Fibroblast of mammary gland (primary cell): ENCODE data around the gene ECT2.
"Not testable (repeated sequence)": the region's sequence is repeated elsewhere in the genome, so short reads cannot be mapped to it uniquely, and the experiment has no call there.

Experiments used
- DNase-seq: peaks from one replicate; pipeline ENCODE4 v3.0.0-alpha.2; 2010; ENCODE audit warnings: low read depth
- H3K4me3 ChIP-seq: 2 replicates; pipeline ENCODE4 v1.5.1; 2011; ENCODE audit warnings: low read depth, mild to moderate bottlenecking, low read length, moderate library complexity; ENCODE audit not compliant: control insufficient read depth
- TF ChIP-seq, protein P1 (sequence below): conservative IDR thresholded peaks from 2 replicates; pipeline ENCODE4 v1.5.1; 2011; ENCODE audit warnings: low read depth, low read length, inconsistent platforms; ENCODE audit not compliant: control insufficient read depth, insufficient read depth

ECT2 gene

DNA sequence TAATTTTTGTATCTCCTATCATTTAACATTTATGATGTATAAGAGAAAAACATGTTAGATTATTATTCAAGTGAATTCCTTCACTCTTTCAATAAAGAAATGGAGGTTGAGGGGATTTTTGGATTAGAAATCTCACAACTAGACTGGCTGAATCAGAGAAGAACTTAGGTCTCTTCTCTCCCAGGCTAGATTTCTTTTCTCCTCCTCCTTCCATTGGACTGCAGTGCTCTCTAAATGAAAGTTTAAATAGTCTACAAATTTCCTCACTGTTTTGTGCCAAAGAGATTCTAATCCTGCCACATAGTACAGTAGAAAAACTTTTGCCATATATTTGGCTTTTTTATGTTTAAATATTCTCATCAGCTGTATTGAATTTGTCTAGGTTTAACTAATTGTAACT, 65.8 kb downstream of the ECT2 start:
- no peak overlapping the region for H3K4me3 ChIP-seq
- no peak for DNase-seq
- TF ChIP-seq, protein P1, sequence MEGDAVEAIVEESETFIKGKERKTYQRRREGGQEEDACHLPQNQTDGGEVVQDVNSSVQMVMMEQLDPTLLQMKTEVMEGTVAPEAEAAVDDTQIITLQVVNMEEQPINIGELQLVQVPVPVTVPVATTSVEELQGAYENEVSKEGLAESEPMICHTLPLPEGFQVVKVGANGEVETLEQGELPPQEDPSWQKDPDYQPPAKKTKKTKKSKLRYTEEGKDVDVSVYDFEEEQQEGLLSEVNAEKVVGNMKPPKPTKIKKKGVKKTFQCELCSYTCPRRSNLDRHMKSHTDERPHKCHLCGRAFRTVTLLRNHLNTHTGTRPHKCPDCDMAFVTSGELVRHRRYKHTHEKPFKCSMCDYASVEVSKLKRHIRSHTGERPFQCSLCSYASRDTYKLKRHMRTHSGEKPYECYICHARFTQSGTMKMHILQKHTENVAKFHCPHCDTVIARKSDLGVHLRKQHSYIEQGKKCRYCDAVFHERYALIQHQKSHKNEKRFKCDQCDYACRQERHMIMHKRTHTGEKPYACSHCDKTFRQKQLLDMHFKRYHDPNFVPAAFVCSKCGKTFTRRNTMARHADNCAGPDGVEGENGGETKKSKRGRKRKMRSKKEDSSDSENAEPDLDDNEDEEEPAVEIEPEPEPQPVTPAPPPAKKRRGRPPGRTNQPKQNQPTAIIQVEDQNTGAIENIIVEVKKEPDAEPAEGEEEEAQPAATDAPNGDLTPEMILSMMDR = no peak

DNA sequence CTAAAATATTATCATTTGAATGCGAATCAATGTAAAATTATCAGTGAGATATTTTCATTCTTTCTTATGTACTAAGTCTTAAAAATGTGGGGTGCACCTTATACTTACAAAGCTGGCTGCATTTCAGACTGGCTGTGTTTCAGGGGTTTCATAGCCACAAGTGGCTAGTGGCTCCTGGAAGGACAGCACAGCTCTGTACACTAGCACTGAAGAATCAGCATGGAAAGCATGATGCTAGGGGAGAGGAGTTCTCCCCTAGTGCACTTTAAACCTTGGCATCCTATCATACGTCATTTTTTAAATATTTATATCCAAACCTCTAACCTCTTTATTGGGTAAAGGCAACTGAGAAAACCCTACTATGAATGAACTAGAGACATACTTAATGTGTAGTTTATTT, 66.4 kb downstream of the ECT2 start:
- TF ChIP-seq, protein P1 = no peak
- H3K4me3 ChIP-seq = no peak overlapping the region

DNA sequence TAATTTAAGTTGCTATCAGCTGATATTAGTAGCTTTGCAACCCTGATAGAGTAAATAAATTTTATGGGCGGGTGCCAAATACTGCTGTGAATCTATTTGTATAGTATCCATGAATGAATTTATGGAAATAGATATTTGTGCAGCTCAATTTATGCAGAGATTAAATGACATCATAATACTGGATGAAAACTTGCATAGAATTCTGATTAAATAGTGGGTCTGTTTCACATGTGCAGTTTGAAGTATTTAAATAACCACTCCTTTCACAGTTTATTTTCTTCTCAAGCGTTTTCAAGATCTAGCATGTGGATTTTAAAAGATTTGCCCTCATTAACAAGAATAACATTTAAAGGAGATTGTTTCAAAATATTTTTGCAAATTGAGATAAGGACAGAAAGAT, 70.0 kb downstream of the ECT2 start:
- TF ChIP-seq, protein P1 = no peak
- H3K4me3 ChIP-seq = no peak overlapping the region
- DNase-seq = no peak

More for the DNA sequence above, 66.4 kb downstream of the ECT2 start:
- DNase-seq = no peak

DNA sequence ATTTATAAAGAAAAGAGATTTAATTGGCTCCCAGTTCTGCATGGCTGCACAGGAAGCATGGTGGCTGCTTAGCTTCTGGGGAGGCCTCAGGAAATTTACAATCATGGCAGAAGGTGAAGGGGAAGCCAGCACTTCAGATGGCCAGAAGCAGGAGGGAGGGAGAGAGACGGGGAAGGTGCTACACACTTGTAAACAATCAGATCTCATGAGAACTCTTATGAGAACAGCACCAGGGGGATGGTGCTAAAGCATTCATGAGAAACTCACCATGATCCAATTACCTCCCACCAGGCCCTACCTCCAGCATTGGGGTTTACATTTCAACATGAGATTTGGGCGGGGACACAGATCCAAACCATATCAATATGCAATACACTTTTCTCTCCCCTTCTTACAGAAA, 73.7 kb downstream of the ECT2 start:
- no peak overlapping the region for H3K4me3 ChIP-seq

DNA sequence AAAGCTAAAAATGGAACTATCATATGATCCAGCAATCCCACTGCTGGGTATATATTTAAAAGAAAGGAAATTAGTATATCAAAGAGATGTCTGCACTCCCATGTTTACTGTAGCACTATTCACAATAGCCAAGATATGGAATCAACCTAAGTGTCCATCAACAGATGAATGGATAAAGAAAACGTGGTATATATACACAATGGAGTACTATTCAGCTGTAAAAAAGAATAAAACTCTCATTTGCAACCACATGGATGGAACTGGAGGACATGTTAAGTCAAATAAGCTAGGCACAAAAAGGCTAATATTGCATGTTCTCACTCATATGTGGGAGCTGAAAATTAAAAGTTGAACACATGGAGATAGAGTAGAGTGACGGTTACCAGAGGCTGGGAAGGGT, 76.7 kb downstream of the ECT2 start:
- not testable (repeated sequence) for H3K4me3 ChIP-seq, DNase-seq

More for the DNA sequence above, 73.7 kb downstream of the ECT2 start:
- no peak for DNase-seq
- TF ChIP-seq, protein P1 = no peak

DNA sequence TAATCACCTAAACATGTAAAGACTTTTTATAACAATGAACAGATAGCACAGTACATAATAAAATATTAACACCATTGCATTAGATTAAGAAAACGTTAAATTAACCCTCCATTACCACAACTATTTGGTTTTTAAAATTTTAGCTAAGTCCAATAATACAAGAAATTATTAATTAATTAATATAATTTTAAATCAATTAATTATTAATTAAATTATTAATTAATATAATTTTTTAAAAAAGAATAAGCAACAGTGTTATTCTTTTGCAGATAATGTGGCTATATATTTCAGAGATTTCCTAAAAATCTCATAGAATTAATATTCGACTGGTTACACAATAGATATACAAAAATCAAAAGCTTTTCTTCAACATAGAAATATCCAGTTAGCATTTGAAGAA, 82.5 kb downstream of the ECT2 start:
- TF ChIP-seq, protein P1 = no peak
- H3K4me3 ChIP-seq = no peak overlapping the region
- DNase-seq = no peak

DNA sequence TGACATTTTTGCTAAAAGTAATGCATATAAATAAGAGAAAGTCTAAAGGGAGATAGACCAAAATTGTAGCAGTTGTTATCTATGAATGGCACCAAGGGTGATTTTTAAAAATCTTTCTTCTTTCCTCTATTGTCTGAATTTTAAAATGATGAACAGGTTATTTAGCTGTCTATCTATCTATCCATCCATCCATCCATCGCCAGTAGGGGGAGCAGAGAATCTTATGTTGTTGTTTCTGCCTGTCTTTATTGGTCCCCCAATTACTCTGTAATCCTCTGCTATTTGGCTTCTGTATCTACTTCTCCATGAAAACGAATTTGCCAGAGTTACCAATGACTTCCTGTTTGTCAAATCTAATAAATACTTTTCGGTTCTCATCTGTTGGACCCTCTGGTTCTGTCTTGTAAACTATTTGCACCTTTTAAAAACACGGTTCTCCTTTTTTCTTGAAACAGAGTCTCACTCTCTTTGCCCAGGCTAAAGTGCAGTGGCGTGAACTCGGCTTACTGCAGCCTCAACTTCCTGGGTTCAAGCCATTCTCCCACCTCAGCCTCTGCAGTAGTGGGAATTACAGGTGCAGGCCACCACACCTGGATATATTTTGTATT, 86.0 kb downstream of the ECT2 start:
- peak; percentile 61 for DNase-seq
- no peak overlapping the region for H3K4me3 ChIP-seq
- TF ChIP-seq, protein P1 = peak; percentile 89
